ENCODE results near the gene RPH3AL.

Gene RPH3AL

DNA sequence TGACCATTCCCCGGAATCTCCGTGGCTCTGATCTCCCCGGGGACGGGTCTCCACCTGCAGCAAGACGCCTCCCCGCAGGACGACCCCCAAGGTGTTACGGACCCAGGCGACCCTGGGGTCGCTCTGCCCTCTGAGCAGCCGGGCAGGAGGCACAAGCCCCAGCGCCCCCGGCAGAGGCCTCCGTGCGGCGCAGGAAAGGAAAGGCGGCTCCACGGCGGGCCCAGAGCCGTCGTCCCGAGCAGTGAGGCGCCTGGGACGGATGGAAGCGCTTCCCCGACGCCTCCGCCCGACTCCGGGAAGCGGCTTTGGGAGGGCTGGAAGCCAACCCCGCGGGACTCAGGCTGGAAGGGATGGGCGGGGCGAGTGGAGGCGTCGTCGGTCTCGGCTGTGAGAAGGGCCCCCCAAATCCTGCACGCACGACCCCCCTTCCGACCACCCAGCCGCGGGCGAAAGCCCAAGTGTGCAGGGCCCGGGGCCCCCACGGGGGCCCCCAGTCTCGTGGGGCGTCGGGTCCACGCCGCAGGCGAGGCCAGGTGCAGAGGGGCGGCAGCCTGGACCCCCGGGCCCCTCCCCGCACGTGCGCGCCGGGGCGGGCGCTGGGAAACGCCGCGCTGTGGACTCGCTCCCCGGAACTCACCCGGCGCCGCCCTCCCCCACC, 32.7 kb upstream of the RPH3AL start:
- TF ChIP-seq, protein P1, sequence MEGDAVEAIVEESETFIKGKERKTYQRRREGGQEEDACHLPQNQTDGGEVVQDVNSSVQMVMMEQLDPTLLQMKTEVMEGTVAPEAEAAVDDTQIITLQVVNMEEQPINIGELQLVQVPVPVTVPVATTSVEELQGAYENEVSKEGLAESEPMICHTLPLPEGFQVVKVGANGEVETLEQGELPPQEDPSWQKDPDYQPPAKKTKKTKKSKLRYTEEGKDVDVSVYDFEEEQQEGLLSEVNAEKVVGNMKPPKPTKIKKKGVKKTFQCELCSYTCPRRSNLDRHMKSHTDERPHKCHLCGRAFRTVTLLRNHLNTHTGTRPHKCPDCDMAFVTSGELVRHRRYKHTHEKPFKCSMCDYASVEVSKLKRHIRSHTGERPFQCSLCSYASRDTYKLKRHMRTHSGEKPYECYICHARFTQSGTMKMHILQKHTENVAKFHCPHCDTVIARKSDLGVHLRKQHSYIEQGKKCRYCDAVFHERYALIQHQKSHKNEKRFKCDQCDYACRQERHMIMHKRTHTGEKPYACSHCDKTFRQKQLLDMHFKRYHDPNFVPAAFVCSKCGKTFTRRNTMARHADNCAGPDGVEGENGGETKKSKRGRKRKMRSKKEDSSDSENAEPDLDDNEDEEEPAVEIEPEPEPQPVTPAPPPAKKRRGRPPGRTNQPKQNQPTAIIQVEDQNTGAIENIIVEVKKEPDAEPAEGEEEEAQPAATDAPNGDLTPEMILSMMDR (IDR thresholded peaks at IDR 0.05; ENCODE audit: borderline replicate concordance, insufficient read depth, low read depth, low read length): no peak

DNA sequence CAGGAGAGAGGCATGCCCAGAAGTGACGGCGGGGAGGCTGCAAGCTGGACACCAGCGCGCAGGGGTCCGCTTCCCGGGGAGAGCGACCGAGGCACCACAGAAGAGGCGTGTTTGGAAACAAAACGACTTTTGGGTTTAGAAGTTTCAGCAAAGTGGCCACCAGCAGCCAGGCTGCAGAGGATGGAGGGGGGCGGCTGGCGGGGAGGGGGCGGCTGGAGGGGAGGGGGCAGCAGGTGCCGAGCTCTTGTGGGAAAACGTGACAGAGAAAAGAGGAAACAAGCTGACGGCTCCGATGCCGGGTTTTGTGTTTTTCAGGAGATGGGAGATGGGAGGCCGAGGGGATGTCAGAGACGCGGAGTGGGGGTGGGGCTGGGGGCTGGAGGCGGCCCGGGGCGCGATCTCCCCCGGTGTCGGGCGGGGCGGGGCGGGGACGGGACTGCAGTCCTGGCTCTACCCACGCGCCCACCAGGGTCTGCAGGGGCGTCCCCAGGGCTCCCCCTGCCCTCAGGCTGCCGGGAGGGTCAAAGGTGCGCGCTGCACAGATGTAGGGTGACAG, 32.1 kb upstream of the RPH3AL start:
- TF ChIP-seq, protein P1 (IDR thresholded peaks at IDR 0.05; ENCODE audit: borderline replicate concordance, insufficient read depth, low read depth, low read length): no peak

More for the DNA sequence above, 32.7 kb upstream of the RPH3AL start:
- peak overlapping the region; percentile 43 for H3K4me3 ChIP-seq (ENCODE audit: low read depth, low read length)

DNA sequence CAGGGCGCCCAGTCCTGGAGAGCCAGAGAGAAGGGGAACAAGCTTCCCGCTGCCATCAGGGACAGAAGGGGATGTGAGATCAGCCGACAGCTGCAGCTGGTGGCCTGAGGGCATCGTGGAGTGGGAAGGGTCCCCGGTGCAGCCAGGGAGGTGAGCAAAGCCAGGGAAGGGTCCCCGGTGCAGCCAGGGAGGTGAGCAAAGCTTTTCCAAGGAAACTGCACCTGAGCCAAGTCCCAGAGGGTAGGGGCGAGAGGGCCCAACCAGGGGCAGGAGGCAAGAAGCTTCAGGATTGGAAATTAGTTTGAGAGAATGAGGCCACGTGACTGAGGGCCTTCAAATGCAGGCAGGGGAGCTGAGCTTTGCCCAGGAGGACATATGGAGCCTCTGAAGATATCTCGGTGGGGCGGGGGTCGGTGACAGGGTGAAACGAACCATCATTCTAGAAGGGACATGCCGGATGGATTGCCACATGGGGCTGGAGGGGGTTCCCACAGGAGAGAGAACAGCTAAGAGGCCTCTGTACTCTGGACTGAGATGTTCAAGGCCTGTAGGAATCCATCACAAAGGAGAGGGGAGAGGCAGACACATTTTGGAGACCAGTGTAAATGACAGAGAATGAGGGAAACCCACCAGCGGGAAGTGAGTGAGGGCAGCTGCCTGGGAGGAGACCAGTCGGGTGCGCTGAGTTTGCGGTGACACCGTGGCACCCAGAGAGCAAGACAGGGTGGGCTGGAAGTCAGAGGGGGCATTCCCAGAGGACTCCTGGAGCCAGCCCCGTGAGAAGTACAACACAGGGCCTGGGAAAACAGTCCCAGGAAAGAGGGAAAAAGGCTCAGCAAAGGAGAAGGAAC, 31.4 kb upstream of the RPH3AL start:
- TF ChIP-seq, protein P1 (IDR thresholded peaks at IDR 0.05; ENCODE audit: borderline replicate concordance, insufficient read depth, low read depth, low read length): no peak
- no peak overlapping the region for H3K4me3 ChIP-seq (ENCODE audit: low read depth, low read length)

More for the DNA sequence above, 32.1 kb upstream of the RPH3AL start:
- no peak overlapping the region for H3K4me3 ChIP-seq (ENCODE audit: low read depth, low read length)

DNA sequence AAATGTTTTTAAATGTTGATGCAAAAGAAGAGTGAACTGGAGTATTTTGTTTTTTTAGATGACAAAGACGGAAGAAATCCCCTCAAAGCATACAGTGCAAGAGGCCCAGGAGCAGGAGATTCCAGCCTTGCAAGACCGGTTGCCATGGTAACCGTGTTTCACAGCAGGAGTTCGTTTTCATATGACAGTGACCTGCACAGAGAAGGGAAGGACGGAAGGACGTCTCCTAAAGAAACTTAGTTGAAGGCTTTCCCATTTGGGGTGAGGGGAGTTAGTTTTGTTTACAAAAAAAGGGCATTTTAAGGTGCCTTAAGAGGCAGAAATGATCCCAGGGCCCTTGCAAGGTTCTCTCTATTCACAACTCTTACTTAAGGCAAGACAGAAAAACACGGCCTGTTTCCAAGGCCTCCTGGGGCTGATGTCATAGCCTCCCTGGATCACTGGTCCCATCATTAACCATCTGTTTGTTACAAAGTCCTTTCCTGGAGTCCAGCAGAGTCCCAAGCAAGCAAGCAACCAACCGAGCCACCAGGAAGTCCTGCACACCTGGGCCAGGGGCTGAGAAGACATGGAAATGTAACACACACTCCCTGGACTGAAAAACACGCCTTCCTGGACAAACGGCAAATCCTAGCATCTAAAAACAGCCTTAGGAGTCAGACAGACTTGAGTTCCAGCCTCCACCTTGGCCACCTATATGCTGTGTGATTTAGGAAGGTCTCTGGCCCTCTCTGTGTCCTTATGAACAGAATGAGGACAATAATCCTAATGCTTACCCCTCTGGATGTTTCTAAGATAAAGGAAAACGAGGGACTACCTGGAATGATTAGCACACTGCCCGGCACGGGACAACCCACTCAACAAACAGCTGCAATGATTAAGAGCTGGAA, 30.3 kb upstream of the RPH3AL start:
- no peak overlapping the region for H3K4me3 ChIP-seq (ENCODE audit: low read depth, low read length)
- TF ChIP-seq, protein P1 (IDR thresholded peaks at IDR 0.05; ENCODE audit: borderline replicate concordance, insufficient read depth, low read depth, low read length): no peak

DNA sequence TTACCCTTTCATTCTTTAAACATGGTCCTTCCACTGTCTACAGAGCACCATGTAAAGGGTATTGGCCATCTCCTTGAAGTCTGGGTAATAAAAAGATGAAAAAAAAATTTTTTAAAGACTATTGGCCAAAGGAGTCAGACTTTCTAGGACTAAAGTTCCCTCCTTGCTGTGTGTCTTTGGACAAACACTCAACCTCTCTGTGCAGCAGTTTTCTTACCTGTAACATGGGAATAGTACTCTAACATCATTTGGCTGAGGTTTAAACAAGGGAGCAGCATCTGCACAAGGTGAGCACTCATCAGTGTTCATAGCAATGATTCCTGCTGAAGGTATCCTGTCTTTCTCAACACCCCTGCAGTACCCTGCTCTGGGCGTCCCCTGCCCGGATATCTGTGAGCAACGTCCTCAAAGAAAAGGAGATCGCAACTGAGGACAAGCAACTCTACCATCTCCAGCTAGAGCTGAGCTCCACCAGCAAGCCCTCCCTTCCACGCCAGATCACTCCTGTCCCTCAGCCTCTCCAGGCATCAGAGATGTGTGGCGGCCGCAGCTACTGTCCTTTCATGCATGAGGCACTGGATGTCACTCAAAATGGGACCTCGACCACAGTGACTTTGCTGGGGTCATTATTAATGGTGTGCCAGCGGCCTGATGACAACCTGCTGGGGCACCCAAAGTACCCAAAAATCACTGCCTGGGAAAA, 29.5 kb upstream of the RPH3AL start:
- H3K4me3 ChIP-seq (ENCODE audit: low read depth, low read length): no peak overlapping the region
- TF ChIP-seq, protein P1 (IDR thresholded peaks at IDR 0.05; ENCODE audit: borderline replicate concordance, insufficient read depth, low read depth, low read length): no peak

DNA sequence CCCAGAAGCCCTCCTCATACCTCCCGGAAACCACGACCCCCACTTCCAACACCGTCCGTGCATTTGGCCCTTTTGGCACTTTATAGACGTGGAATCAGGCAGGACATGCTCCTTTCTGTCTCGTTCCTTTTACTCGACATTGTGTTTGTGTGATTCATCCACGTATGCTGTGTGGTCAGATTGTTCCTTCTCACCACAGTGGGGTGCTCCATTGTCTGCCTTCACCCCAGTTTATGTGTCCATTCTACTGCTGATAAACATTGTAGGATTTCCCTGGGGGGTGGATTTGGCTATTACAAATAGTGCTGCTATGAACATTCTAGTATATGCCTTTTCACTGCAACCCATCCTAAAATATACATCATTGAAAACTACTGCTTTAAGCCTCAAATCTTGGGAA, 28.9 kb upstream of the RPH3AL start:
- TF ChIP-seq, protein P1 (IDR thresholded peaks at IDR 0.05; ENCODE audit: borderline replicate concordance, insufficient read depth, low read depth, low read length): no peak
- H3K4me3 ChIP-seq (ENCODE audit: low read depth, low read length): no peak overlapping the region
